ENCODE results near the gene COPS7B. TPM values are rescaled to one million over a fixed set of nuclear protein-coding genes. Genes with fewer than 3 reads are reported as not detected.

COPS7B gene
- total RNA-seq, 1 experiment from 2014 or later = 43.5 TPM

DNA sequence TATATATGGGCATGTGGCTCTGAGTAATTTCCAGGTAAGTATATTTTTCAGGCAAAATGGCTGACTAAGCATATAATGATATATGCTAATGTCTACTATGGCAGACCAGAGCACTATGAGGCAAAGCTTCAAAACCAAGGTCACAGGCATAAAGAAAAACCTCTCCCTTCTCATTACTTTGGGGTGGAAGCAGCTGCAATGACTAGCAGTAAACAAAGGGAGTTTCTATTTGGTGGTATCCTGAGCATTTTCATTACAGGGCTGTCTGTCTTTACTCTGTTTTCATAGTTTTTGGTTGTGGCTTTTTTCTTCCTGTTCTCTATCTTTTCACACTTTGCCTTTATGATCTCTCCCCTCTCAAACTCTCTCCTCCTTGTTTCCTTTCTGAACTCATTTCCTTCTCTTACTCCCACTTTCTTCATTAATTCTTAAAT is 20.7 kb upstream of the COPS7B start:
- no peak for ATAC-seq
- BruUV-seq (replicated peaks) = no TSS peak
- Histone ChIP-seq H3K9ac (ENCODE audit: low read length) (no peak overlapping the region), H3K4me2 (ENCODE audit: low read length) (no peak overlapping the region), H3F3A (ENCODE audit: low read length, unreplicated experiment) (no peaks in the 10 kb centered on the region), H3K4me3 (ENCODE audit: low read length) (no peak overlapping the region), H3K36me3 (ENCODE audit: low read depth, low read length) (no peaks in the 10 kb centered on the region), H3K9me2 (replicated peaks; ENCODE audit: low read length) (no peaks in the 10 kb centered on the region), H4K20me1 (ENCODE audit: low read length) (no peaks in the 10 kb centered on the region; the same call in 1 of the 2 replicates), H3K4me1 (ENCODE audit: insufficient read depth, low read length) (no peaks in the 10 kb centered on the region), H3K9me3 (ENCODE audit: low read length) (no peaks in the 10 kb centered on the region), H2AFZ (ENCODE audit: low read length) (no peak overlapping the region), H3K27me3 (ENCODE audit: low read length) (no peaks in the 10 kb centered on the region), H3K27ac (ENCODE audit: low read length) (no peak overlapping the region), H3K79me2 (ENCODE audit: low read length) (no peaks in the 10 kb centered on the region)
- ChIA-PET POLR2A (ENCODE audit: unreplicated experiment) (no interaction called here), CTCF (no interaction called here)
- intact Hi-C loops (cut with micrococcal nuclease) = no loop called here
- TF ChIP-seq EZH2phosphoT487 (IDR thresholded peaks at IDR 0.05; ENCODE audit: borderline replicate concordance, low read length) (no peak), EZH2 (IDR thresholded peaks at IDR 0.05; ENCODE audit: low read length, unreplicated experiment) (no peak)
- TF ChIP-seq, protein P1, sequence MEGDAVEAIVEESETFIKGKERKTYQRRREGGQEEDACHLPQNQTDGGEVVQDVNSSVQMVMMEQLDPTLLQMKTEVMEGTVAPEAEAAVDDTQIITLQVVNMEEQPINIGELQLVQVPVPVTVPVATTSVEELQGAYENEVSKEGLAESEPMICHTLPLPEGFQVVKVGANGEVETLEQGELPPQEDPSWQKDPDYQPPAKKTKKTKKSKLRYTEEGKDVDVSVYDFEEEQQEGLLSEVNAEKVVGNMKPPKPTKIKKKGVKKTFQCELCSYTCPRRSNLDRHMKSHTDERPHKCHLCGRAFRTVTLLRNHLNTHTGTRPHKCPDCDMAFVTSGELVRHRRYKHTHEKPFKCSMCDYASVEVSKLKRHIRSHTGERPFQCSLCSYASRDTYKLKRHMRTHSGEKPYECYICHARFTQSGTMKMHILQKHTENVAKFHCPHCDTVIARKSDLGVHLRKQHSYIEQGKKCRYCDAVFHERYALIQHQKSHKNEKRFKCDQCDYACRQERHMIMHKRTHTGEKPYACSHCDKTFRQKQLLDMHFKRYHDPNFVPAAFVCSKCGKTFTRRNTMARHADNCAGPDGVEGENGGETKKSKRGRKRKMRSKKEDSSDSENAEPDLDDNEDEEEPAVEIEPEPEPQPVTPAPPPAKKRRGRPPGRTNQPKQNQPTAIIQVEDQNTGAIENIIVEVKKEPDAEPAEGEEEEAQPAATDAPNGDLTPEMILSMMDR (conservative IDR thresholded peaks at IDR 0.05; ENCODE audit: low read depth, low read length) = no peak
- no peak for DNase-seq

DNA sequence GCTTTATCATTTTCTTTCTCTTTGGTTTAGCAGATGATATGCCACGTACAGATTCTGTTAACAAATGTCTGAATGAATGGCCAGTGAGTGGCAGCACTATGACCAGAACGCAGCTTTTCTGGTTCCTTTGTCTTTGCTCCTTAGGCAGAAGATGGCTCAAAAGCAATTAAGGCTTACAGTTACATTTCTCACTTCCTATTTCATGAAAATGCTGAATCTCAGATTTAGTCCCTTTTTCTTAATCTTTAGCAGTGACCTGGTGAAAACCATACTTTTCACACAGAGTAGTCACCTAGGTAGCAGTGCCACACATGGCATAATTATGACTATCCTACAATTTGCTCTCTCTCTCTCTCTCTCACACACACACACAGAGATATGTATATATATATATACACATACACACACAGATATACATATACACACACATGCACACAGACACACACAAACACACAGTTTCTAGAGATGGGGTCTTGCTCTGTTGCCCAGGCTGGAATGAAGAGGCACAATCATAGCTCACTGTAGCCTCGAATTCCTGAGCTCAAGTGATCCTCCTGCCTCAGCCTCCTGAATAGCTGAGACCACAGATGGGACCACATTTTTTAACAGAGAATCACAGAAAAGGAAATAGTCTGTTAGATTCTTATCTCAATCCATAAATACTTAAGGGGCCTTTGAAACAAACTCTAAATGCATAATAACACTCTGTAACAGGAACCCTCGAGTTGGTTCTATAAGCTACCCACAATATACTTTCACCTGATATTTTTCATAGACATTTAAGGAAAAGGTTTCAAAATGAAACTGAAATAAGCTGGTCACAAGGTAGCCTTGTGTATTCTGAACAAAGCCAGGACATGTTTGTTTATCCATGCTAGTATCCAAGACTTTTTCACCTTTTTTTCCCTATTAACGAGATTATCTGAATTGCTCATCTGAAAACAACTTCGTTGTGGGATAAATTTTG is 16.8 kb upstream of the COPS7B start:
- Histone ChIP-seq H3F3A (ENCODE audit: low read length, unreplicated experiment) (no peaks in the 10 kb centered on the region), H3K9ac (ENCODE audit: low read length) (no peak overlapping the region), H3K4me3 (ENCODE audit: low read length) (no peak overlapping the region), H3K4me2 (ENCODE audit: low read length) (no peak overlapping the region), H3K36me3 (ENCODE audit: low read depth, low read length) (no peaks in the 10 kb centered on the region), H4K20me1 (ENCODE audit: low read length) (no peaks in the 10 kb centered on the region), H3K4me1 (ENCODE audit: insufficient read depth, low read length) (no peaks in the 10 kb centered on the region), H3K79me2 (ENCODE audit: low read length) (no peaks in the 10 kb centered on the region), H3K9me3 (ENCODE audit: low read length) (no peaks in the 10 kb centered on the region), H3K27me3 (ENCODE audit: low read length) (no peaks in the 10 kb centered on the region), H3K9me2 (replicated peaks; ENCODE audit: low read length) (no peaks in the 10 kb centered on the region), H2AFZ (ENCODE audit: low read length) (no peak overlapping the region), H3K27ac (ENCODE audit: low read length) (no peak overlapping the region)
- DNase-seq = no peak
- ChIA-PET POLR2A (ENCODE audit: unreplicated experiment) (no interaction called here), CTCF (no interaction called here)
- TF ChIP-seq, protein P1 (conservative IDR thresholded peaks at IDR 0.05; ENCODE audit: low read depth, low read length) = no peak
- TF ChIP-seq EZH2 (IDR thresholded peaks at IDR 0.05; ENCODE audit: low read length, unreplicated experiment) (no peak), EZH2phosphoT487 (IDR thresholded peaks at IDR 0.05; ENCODE audit: borderline replicate concordance, low read length) (no peak)
- intact Hi-C loops (cut with micrococcal nuclease) = no loop called here
- no TSS peak for BruUV-seq (replicated peaks)
- ATAC-seq = no peak
